CD4-positive, alpha-beta memory T cell (primary cell): Measurements from ENCODE around the gene STIM1. TPM values are rescaled to one million over a fixed set of nuclear protein-coding genes. Genes with fewer than 3 reads are reported as not detected.

Experiments
- CTCF ChIA-PET: fragments of 350-600 bp; sonication (Branson Sonifier 250); formaldehyde crosslinking; loops from one replicate; lab custom pipeline; 2021; ENCODE audit warnings: inconsistent platforms; ENCODE audit not compliant: partially characterized antibody; lab: Charles Lee
- POLR2A ChIA-PET: fragments of 350-600 bp; sonication (Branson Sonifier 250); formaldehyde crosslinking; loops from one replicate; lab custom pipeline; 2021; ENCODE audit not compliant: partially characterized antibody; lab: Charles Lee
- DNase-seq, 5 donors: peaks; one replicate each; pipeline versions ENCODE4 v3.0.0 to v3.0.0-alpha.2; 2020 to 2022; ENCODE audit warnings: mixed read lengths in 1 of 5
- H3K27ac ChIP-seq: one replicate; pipeline ENCODE4 v1.7.0; 2013; ENCODE audit warnings: low read depth, low read length
- H3K27me3 ChIP-seq: 2 replicates; pipeline ENCODE4 v1.7.0; 2013; ENCODE audit warnings: mild to moderate bottlenecking, low read length, moderate library complexity; ENCODE audit not compliant: insufficient read depth
- H3K36me3 ChIP-seq: 2 replicates; pipeline ENCODE4 v1.7.0; 2013; ENCODE audit warnings: mild to moderate bottlenecking, low read length, moderate library complexity; ENCODE audit not compliant: insufficient read depth
- H3K4me1 ChIP-seq: 2 replicates; pipeline ENCODE4 v1.7.0; 2013; ENCODE audit warnings: mild to moderate bottlenecking, low read length, moderate library complexity; ENCODE audit not compliant: insufficient read depth
- H3K4me3 ChIP-seq, 2 donors: one replicate each; pipeline ENCODE4 v1.7.0; 2013; ENCODE audit warnings: low read length in 2 of 2, mild to moderate bottlenecking in 1 of 2
- H3K9me3 ChIP-seq, 2 donors: one replicate each; pipeline ENCODE4 v1.7.0; 2013; ENCODE audit warnings: low read length in 2 of 2, control low read depth in 1 of 2; ENCODE audit not compliant: control insufficient read depth in 1 of 2
- H3K27ac Mint-ChIP-seq, 7 donors: one replicate each; pipeline ENCODE4 v1.8.0; 2020 to 2021; ENCODE audit warnings: mixed read lengths in 7 of 7, mild to moderate bottlenecking in 6 of 7, inconsistent platforms in 3 of 7, moderate library complexity in 3 of 7
- H3K27me3 Mint-ChIP-seq, 2 donors: one replicate each; pipeline ENCODE4 v1.8.0; 2020 to 2021; ENCODE audit warnings: mixed read lengths in 2 of 2
- H3K36me3 Mint-ChIP-seq, 2 donors: one replicate each; pipeline ENCODE4 v1.8.0; 2020 to 2021; ENCODE audit warnings: mixed read lengths in 2 of 2, inconsistent platforms in 1 of 2, mild to moderate bottlenecking in 1 of 2
- H3K4me1 Mint-ChIP-seq, 4 donors: one replicate each; pipeline ENCODE4 v1.8.0; 2020 to 2021; ENCODE audit warnings: mixed read lengths in 4 of 4, mild to moderate bottlenecking in 1 of 4
- H3K4me3 Mint-ChIP-seq, 8 donors: one replicate each; pipeline ENCODE4 v1.8.0; 2020 to 2021; ENCODE audit warnings: mixed read lengths in 8 of 8, mild to moderate bottlenecking in 7 of 8, moderate library complexity in 6 of 8, inconsistent platforms in 3 of 8
- H3K9me3 Mint-ChIP-seq, 8 donors: one replicate each; pipeline ENCODE4 v1.8.0; 2020 to 2021; ENCODE audit warnings: mixed read lengths in 8 of 8, mild to moderate bottlenecking in 5 of 8, inconsistent platforms in 3 of 8, moderate library complexity in 1 of 8
- intact Hi-C: fragments of 100-400 bp; cut with micrococcal nuclease; formaldehyde crosslinking; loops from one replicate; pipeline ENCODE4 v1.15.1; 2023
- polyA plus RNA-seq, 2 donors: library from polyadenylated mRNA; unstranded; fragments of 300-500 nt; fragmentation: Illumina TruSeq; gene quantifications; one replicate each; pipeline ENCODE4 v1.2.3, GENCODE V29; 2021
- total RNA-seq, 2 experiments: library from RNA; stranded (reverse); gene quantifications; one replicate each; pipeline ENCODE4 v1.2.3, GENCODE V29; 2021

Gene STIM1
- total and polyA plus RNA-seq, 4 experiments from 2014 or later: 27.7 to 87.4 (median 65.5) TPM

DNA sequence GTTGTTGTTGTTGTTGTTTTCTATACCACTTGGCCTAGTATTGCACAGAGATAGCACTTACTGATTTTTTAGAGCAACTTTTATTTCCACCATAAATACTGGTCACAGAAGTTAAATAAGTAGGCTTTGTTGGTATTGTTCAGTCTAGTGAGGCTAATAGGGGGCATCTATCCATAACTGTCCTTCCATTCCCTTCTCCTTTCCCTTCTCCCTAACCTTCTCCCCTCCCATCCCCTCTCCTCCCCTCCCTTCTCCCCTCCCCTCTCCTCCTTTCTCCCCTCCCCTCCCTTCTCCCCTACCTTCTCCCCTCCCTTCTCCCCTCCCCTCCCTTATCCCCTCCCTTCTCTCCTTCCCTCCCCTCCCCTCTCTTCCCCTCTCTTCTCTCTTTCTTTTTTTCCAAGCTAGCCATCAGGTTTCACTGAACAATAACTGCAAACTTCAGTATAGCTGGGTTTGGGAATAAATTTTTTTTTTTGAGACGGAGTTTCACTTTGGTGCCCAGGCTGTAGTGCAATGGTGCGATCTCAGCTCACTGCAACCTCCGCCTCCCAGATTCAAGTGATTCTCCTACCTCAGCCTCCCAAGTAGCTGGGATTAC lies 56.5 kb downstream of the STIM1 start:
- intact Hi-C loops: no loop called here
- POLR2A ChIA-PET: interaction anchor here (1.1 to 3.3 kb wide), 2 partner anchors 51 to 57 kb away, joined by 3 to 11 read pairs; partner anchors contain the start of gene STIM1
- Histone ChIP-seq H3K4me3 (no peak overlapping the region), H3K9me3 (no peaks in the 10 kb centered on the region), H3K4me1 (peaks cover 59% of the 10 kb centered on the region), H3K27me3 (no peaks in the 10 kb centered on the region), H3K27ac (no peak overlapping the region), H3K36me3 (no peaks in the 10 kb centered on the region)
- no peaks in the 10 kb centered on the region for H3K9me3 Mint-ChIP-seq
- no peak for DNase-seq
- no peaks in the 10 kb centered on the region for H3K36me3 Mint-ChIP-seq
- H3K27ac Mint-ChIP-seq: peak overlapping the region; percentile 4 to 88 (median 81)
- CTCF ChIA-PET: interaction anchor here (0.7 to 1.4 kb wide), 4 partner anchors 11 to 63 kb away, joined by 3 to 5 read pairs (median 4); no protein-coding TSS in a partner anchor
- H3K27me3 Mint-ChIP-seq: no peaks in the 10 kb centered on the region
- H3K4me1 Mint-ChIP-seq: peaks cover 45 to 81% (median 61%) of the 10 kb centered on the region in 4 donors
- H3K4me3 Mint-ChIP-seq: no peak overlapping the region

DNA sequence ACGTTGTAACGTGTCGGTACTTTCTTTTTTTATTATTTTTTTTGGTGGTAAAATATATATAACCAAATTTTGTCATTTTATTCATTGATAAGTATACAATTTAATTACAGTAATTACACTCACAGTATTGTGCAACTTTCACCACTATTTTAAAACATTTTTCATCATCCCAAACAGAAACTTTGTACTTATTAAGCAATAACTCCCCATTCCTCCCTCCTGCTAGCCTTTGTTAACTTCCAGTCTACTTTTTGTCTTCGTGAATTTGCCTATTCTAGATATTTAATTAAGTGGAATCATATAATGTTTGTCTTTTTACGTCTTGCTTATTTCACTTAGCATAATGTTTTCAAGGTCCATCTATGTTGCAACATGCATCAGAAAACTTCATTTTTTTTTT lies 58.5 kb downstream of the STIM1 start:
- CTCF ChIA-PET: interaction anchor here (1.0 to 2.0 kb wide), 5 partner anchors 11 to 65 kb away, joined by 3 to 8 read pairs (median 5); partner anchors contain the start of gene STIM1
- no peak overlapping the region for H3K27ac ChIP-seq
- POLR2A ChIA-PET: interaction anchor here (1.1 kb wide), 1 partner anchor 59 kb away, joined by 4 read pairs; no protein-coding TSS in a partner anchor
- no peaks in the 10 kb centered on the region for H3K9me3 ChIP-seq
- H3K27me3 Mint-ChIP-seq: no peaks in the 10 kb centered on the region
- no peak overlapping the region for H3K4me3 ChIP-seq
- peaks cover 66% of the 10 kb centered on the region for H3K4me1 ChIP-seq
- no peak overlapping the region for H3K4me3 Mint-ChIP-seq
- no peaks in the 10 kb centered on the region for H3K27me3 ChIP-seq
- H3K27ac Mint-ChIP-seq: peak overlapping the region in 4 of 7 donors; percentile 21 to 75 (median 33)
- DNase-seq: no peak
- no peaks in the 10 kb centered on the region for H3K36me3 ChIP-seq
- no peaks in the 10 kb centered on the region for H3K36me3 Mint-ChIP-seq
- H3K9me3 Mint-ChIP-seq: no peaks in the 10 kb centered on the region
- peaks cover 48 to 86% (median 65%) of the 10 kb centered on the region in 4 donors for H3K4me1 Mint-ChIP-seq
- intact Hi-C loops: no loop called here

DNA sequence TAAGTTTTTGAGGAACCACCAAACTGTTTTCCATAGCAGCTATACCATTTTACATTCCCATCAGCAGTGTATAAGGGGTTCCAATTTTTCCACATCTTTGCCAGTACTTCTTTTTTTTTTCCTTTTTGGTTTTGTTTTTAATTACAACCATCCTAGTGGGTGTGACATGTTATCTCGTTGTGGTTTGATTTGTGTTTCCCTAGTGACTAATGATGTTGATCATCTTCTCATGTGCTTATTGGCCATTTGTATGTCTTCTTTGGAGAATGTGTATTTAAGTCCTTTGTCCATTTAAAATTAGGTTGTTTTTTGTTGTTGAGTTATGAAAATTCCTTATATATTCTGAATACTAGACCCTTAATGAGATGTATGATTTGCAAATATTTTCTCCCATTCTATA lies 59.3 kb downstream of the STIM1 start:
- Histone ChIP-seq H3K27me3 (no peaks in the 10 kb centered on the region), H3K36me3 (no peaks in the 10 kb centered on the region), H3K9me3 (no peaks in the 10 kb centered on the region), H3K4me3 (no peak overlapping the region), H3K27ac (no peak overlapping the region), H3K4me1 (peaks cover 70% of the 10 kb centered on the region)
- H3K27ac Mint-ChIP-seq: peak overlapping the region; percentile 25 to 92 (median 71)
- H3K36me3 Mint-ChIP-seq: no peaks in the 10 kb centered on the region
- intact Hi-C loops: no loop called here
- ChIA-PET POLR2A (interaction anchor here (0.7 to 1.1 kb wide), 2 partner anchors 60 to 554 kb away, joined by 4 read pairs; no protein-coding TSS in a partner anchor), CTCF (interaction anchor here (0.6 to 2.0 kb wide), 6 partner anchors 9 to 66 kb away, joined by 3 to 8 read pairs (median 3); partner anchors contain the start of gene STIM1)
- DNase-seq: peak in 4 of 5 donors; percentile 24 to 50 (median 44)
- no peaks in the 10 kb centered on the region for H3K27me3 Mint-ChIP-seq
- peak overlapping the region in 3 of 8 donors; percentile 5 to 27 (median 12) for H3K4me3 Mint-ChIP-seq
- H3K4me1 Mint-ChIP-seq: peaks cover 50 to 87% (median 67%) of the 10 kb centered on the region in 4 donors
- no peaks in the 10 kb centered on the region for H3K9me3 Mint-ChIP-seq

DNA sequence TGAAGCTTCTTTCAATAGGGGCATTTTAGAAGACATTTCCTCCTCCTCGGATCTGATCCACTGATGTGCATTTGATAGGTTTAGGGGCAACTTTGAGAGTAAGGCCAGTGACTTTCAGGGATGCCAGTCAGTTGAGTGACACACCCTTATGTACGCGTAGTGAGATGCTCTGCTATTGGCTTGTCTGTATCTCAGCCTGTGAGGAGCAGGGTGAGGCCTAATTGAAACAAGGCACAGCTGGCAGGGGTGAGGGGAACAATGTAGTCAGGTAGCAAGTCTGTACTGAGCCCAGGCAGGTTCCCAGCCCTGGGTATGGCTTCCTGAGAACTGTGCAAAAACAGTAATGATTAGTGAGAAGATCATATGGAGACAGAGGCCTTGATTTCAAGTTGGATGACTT lies 61.5 kb downstream of the STIM1 start:
- H3K27ac Mint-ChIP-seq: peak overlapping the region in 6 of 7 donors; percentile 12 to 88 (median 34)
- Histone ChIP-seq H3K4me1 (peaks cover 70% of the 10 kb centered on the region), H3K36me3 (no peaks in the 10 kb centered on the region), H3K27me3 (no peaks in the 10 kb centered on the region), H3K9me3 (no peaks in the 10 kb centered on the region), H3K4me3 (no peak overlapping the region), H3K27ac (no peak overlapping the region)
- DNase-seq: no peak
- peaks cover 49 to 86% (median 66%) of the 10 kb centered on the region in 4 donors for H3K4me1 Mint-ChIP-seq
- peak overlapping the region in 4 of 8 donors; percentile 5 to 62 (median 44) for H3K4me3 Mint-ChIP-seq
- CTCF ChIA-PET: interaction anchor here (1.3 to 1.8 kb wide), 3 partner anchors 10 to 155 kb away, joined by 3 to 5 read pairs (median 4); no protein-coding TSS in a partner anchor
- no peaks in the 10 kb centered on the region for H3K36me3 Mint-ChIP-seq
- intact Hi-C loops: no loop called here
- no peaks in the 10 kb centered on the region for H3K9me3 Mint-ChIP-seq
- POLR2A ChIA-PET: interaction anchor here (0.7 to 1.4 kb wide), 3 partner anchors 10 to 31 kb away, joined by 3 to 4 read pairs (median 3); no protein-coding TSS in a partner anchor
- H3K27me3 Mint-ChIP-seq: no peaks in the 10 kb centered on the region

DNA sequence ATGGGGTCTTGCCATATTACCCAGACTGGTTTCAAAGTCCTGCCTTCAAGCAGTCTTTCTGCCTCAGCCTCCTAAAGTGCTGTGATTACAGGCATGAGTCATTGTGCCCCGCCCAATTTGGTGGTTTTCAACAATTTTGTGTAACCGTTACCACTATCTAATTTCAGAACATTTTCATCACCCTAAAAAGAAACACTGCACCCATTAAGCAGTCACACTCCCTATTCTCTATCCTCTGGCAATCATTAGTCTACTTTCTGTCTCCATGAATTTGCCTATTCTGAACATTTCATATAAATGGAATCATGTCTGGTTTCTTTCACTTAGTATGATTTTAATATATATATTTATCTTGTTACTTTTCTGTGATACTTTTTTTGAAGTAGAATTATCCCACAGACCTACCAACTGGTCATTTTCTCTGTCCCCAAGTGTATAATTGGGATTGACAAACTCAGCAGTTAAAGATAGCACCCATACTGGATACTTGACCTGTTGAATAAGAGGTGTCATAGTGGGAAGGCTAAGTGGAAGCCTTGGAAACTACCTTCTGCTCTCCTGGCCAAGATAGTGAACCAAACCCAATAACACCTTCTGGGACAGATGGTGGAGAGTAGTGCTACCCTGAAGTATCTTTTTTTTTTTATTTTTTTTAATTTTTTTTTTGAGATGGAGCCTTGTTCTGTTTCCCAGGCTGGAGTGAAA lies 64.8 kb downstream of the STIM1 start:
- H3K9me3 Mint-ChIP-seq: no peaks in the 10 kb centered on the region
- H3K4me3 ChIP-seq: no peak overlapping the region

DNA sequence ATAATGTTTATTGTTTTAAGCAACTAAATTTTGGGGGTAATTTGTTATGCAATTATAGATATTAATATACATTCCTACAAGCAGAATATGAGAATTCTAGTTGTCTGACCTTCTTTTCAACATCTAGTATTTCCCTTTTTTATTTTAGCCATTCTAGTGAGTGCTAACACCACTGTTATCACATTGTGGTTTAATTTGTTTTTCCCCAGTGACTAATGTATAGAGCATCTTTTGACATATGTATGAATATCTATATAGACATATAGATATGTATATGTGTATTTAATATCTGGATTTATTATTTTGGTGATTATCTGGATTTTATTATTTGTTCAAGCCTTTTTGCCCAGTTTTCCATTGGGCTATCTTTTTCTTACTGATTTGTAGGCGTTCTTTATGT lies 66.6 kb downstream of the STIM1 start:
- no peaks in the 10 kb centered on the region for H3K9me3 Mint-ChIP-seq
- H3K27ac Mint-ChIP-seq: peak overlapping the region in 2 of 7 donors; percentile 7 to 24
- no peak overlapping the region for H3K4me3 Mint-ChIP-seq
- ChIA-PET CTCF (no interaction called here), POLR2A (no interaction called here)
- intact Hi-C loops: loop anchor here (5.0 kb wide), 1 partner anchor 65 kb away; the partner anchor contains the start of gene STIM1
- Histone ChIP-seq H3K4me3 (no peak overlapping the region), H3K36me3 (no peaks in the 10 kb centered on the region), H3K27ac (no peak overlapping the region), H3K27me3 (no peaks in the 10 kb centered on the region), H3K9me3 (no peaks in the 10 kb centered on the region), H3K4me1 (peaks cover 47% of the 10 kb centered on the region)
- no peak for DNase-seq
- H3K4me1 Mint-ChIP-seq: peaks cover 36 to 52% (median 45%) of the 10 kb centered on the region in 4 donors
- H3K27me3 Mint-ChIP-seq: no peaks in the 10 kb centered on the region
- H3K36me3 Mint-ChIP-seq: peaks cover 2 to 6% of the 10 kb centered on the region in 2 donors

More for the DNA sequence above, 64.8 kb downstream of the STIM1 start:
- POLR2A ChIA-PET: interaction anchor here (0.7 to 1.4 kb wide), 2 partner anchors 22 to 79 kb away, joined by 3 to 5 read pairs; no protein-coding TSS in a partner anchor
- H3K4me3 Mint-ChIP-seq: peak overlapping the region in 7 of 8 donors; percentile 1 to 67 (median 48)
- no peaks in the 10 kb centered on the region for H3K27me3 Mint-ChIP-seq
- H3K36me3 ChIP-seq: no peaks in the 10 kb centered on the region
- no peak overlapping the region for H3K27ac ChIP-seq
- H3K4me1 Mint-ChIP-seq: peaks cover 37 to 60% (median 49%) of the 10 kb centered on the region in 4 donors
- peak overlapping the region; percentile 8 to 83 (median 48) for H3K27ac Mint-ChIP-seq
- DNase-seq: peak; percentile 36 to 80 (median 46)
- H3K36me3 Mint-ChIP-seq: peaks cover 2 to 6% of the 10 kb centered on the region in 2 donors
- H3K9me3 ChIP-seq: no peaks in the 10 kb centered on the region
- H3K27me3 ChIP-seq: no peaks in the 10 kb centered on the region
- CTCF ChIA-PET: interaction anchor here (0.9 kb wide), 1 partner anchor 65 kb away, joined by 3 read pairs; the partner anchor contains the start of gene STIM1
- intact Hi-C loops: loop anchor here (2.0 to 5.0 kb wide), 3 partner anchors 15 to 63 kb away; partner anchors contain the start of gene STIM1
- H3K4me1 ChIP-seq: peaks cover 50% of the 10 kb centered on the region
